ENCODE results near the gene IPMK.
"Not testable (repeated sequence)": the region's sequence is repeated elsewhere in the genome, so short reads cannot be mapped to it uniquely, and the experiment has no call there.

Gene IPMK

GRCh38 chr10:58256013-58256780 lies 11.5 kb downstream of the IPMK start:
- Mint-ChIP-seq H3K36me3 (ENCODE audit: low read depth) (peaks cover 43% of the 10 kb centered on the region), H3K9me3 (peaks cover 11% of the 10 kb centered on the region), H3K4me1 (peaks cover 45% of the 10 kb centered on the region)
- H3K27me3 Mint-ChIP-seq, H3K27ac Mint-ChIP-seq, ATAC-seq, H3K4me3 Mint-ChIP-seq, DNase-seq: not testable (repeated sequence)

- Mint-ChIP-seq H3K4me1 (peaks cover 34% of the 10 kb centered on the region), H3K27ac (no peak overlapping the region), H3K9me3 (peaks cover 11% of the 10 kb centered on the region), H3K27me3 (no peaks in the 10 kb centered on the region), H3K4me3 (no peak overlapping the region), H3K36me3 (ENCODE audit: low read depth) (peaks cover 43% of the 10 kb centered on the region)
- DNase-seq (no peak), ATAC-seq (no peak)
These were observed 13.1 kb downstream of the IPMK start for GRCh38 chr10:58254644-58255043.

DNA sequence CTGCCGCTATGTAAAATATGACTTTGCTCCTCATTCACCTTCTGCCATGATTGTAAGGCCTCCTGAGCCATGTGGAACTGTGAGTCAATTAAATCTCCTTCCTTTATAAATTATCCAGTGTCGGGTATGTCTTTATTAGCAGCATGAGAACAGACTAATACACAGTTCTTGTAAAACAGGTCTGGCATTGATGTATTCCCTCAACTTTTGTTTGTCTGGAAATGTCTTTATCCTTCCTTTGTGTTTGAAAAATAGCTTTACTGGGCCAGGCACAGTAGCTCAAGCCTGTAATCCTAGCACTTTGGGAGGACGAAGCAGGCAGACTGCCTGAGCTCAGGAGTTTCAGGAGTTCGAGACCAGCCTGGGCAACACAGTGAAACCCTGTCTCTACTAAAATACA lies 14.5 kb downstream of the IPMK start:
- Mint-ChIP-seq H3K4me1 (peaks cover 34% of the 10 kb centered on the region), H3K9me3 (peaks cover 17% of the 10 kb centered on the region), H3K4me3 (no peak overlapping the region), H3K27me3 (no peaks in the 10 kb centered on the region), H3K36me3 (ENCODE audit: low read depth) (peaks cover 33% of the 10 kb centered on the region), H3K27ac (no peak overlapping the region)
- ATAC-seq (no peak), DNase-seq (no peak)

DNA sequence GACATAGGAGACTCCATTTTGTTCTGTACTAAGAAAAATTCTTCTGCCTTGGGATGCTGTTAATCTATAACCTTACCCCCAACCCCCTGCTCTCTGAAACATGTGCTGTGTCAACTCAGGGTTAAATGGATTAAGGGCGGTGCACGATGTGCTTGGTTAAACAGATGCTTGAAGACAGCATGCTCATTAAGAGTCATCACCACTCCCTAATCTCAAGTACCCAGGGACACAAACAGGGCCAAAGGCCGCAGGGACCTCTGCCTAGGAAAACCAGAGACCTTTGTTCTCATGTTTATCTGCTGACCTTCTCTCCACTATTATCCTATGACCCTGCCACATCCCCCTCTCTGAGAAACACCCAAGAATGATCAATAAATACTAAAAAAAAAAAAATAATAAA lies 23.0 kb downstream of the IPMK start:
- H3K4me1 Mint-ChIP-seq, result peaks cover 24% of the 10 kb centered on the region
- not testable (repeated sequence) for ATAC-seq, DNase-seq, H3K27ac Mint-ChIP-seq, H3K27me3 Mint-ChIP-seq, H3K4me3 Mint-ChIP-seq
- H3K36me3 Mint-ChIP-seq (ENCODE audit: low read depth), result peaks cover 26% of the 10 kb centered on the region
- H3K9me3 Mint-ChIP-seq, result peaks cover 19% of the 10 kb centered on the region

DNA sequence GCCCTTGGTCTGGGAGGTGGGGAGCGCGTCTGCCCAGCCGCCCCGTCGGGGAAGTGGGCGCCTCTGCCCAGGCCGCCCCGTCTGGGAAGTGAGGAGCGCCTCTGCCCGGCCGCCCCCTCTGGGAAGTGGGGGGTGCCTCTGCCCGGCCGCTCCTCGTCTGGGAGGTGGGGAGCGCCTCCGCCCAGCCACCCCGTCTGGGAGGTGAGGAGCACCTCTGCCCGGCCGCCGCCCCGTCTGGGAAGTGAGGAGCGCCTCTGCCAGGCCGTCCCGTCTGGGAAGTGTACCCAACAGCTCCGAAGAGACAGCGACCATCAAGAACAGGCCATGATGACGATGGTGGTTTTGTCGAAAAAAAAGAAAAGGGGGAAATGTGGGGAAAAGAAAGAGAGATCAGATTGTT lies 23.5 kb downstream of the IPMK start:
- not testable (repeated sequence) for H3K27me3 Mint-ChIP-seq
- peaks cover 28% of the 10 kb centered on the region for H3K4me1 Mint-ChIP-seq

DNA sequence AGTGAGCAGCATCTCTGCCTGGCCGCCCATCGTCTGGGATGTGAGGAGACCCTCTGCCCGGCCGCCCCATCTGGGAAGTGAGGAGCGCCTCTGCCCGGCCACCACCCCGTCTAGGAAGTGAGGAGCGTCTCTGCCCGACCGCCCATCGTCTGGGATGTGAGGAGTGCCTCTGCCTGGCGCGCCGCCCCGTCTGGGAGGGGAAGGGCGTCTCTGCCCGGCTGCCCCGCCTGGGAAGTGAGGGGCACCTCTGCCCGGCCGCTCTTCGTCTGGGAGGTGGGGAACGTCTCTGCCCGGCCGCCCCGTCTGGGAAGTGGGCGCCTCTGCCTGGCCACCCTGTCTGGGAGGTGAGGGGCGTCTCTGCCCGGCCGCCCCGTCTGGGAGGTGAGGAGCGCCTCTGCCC lies 23.9 kb downstream of the IPMK start:
- not testable (repeated sequence) for H3K27ac Mint-ChIP-seq, ATAC-seq, H3K4me3 Mint-ChIP-seq, DNase-seq, H3K27me3 Mint-ChIP-seq
- Mint-ChIP-seq H3K36me3 (ENCODE audit: low read depth) (peaks cover 26% of the 10 kb centered on the region), H3K4me1 (peaks cover 30% of the 10 kb centered on the region), H3K9me3 (peaks cover 18% of the 10 kb centered on the region)

More for the DNA sequence above, 23.5 kb downstream of the IPMK start:
- DNase-seq, H3K27ac Mint-ChIP-seq, H3K4me3 Mint-ChIP-seq, ATAC-seq: not testable (repeated sequence)
- Mint-ChIP-seq H3K9me3 (peaks cover 19% of the 10 kb centered on the region), H3K36me3 (ENCODE audit: low read depth) (peaks cover 26% of the 10 kb centered on the region)

DNA sequence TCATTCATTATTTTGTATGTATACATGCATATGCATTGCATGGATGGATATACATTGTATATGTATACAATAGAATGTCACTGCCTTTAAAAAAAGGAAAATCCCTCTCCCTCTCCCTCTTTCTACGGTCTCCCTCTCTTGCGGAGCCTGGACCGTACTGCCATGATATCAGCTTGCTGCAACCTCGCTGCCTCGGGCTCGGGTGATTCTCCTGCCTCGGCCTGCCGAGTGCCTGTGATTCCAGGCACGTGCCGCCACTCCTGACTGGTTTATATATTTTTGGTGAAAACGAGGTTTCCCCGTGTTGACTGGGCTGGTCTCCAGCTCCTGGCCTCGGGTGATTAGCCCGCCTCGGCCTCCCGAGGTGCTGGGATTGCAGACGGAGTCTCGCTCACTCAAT lies 24.4 kb downstream of the IPMK start:
- Mint-ChIP-seq H3K4me3 (no peak overlapping the region), H3K27me3 (no peaks in the 10 kb centered on the region), H3K4me1 (peaks cover 30% of the 10 kb centered on the region), H3K36me3 (ENCODE audit: low read depth) (peaks cover 26% of the 10 kb centered on the region), H3K27ac (no peak overlapping the region), H3K9me3 (peaks cover 13% of the 10 kb centered on the region)
- ATAC-seq, result no peak
- no peak for DNase-seq

- Mint-ChIP-seq H3K4me1 (peaks cover 45% of the 10 kb centered on the region), H3K4me3 (no peak overlapping the region), H3K36me3 (ENCODE audit: low read depth) (peaks cover 33% of the 10 kb centered on the region)
These were observed 26.3 kb downstream of the IPMK start for GRCh38 chr10:58241346-58241745.

GRCh38 chr10:58240531-58240930 lies 27.2 kb downstream of the IPMK start:
- Mint-ChIP-seq H3K36me3 (ENCODE audit: low read depth) (peaks cover 34% of the 10 kb centered on the region), H3K4me1 (peaks cover 45% of the 10 kb centered on the region), H3K27ac (no peak overlapping the region), H3K27me3 (no peaks in the 10 kb centered on the region), H3K4me3 (no peak overlapping the region), H3K9me3 (peaks cover 9% of the 10 kb centered on the region)
- ATAC-seq (no peak), DNase-seq (no peak)

More at GRCh38 chr10:58241346-58241745, 26.3 kb downstream of the IPMK start:
- peaks cover 12% of the 10 kb centered on the region for H3K9me3 Mint-ChIP-seq
- DNase-seq (no peak), ATAC-seq (no peak)
- no peaks in the 10 kb centered on the region for H3K27me3 Mint-ChIP-seq
- no peak overlapping the region for H3K27ac Mint-ChIP-seq

DNA sequence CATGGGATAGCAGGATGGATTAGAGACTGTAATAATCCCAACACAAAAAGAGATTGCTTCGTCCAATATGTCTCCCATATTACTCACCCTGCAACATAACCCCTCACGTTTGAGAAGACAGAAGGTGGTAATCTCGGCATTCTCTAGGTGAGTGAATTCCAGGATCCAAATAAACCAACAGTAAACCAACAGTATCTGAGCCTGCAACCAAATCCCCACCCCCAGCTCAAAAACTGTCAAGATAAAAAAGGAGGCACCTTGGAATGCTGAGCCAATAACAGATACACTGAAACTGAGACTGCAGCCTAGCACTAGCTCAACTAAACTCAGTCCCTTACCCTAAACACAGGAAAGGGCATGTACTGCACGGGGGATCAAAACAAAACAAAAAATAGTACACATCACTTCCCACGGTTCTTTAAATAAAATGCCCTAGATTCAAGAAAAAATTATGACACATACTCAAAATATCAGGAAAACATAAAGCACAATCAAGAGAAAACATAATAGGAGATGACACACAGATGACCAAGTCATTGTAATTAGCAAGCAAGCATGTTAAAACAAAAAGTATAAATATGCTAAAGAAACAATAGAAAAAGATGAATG lies 28.0 kb downstream of the IPMK start:
- no peak for ATAC-seq
- Mint-ChIP-seq H3K36me3 (ENCODE audit: low read depth) (peaks cover 40% of the 10 kb centered on the region), H3K27me3 (no peaks in the 10 kb centered on the region), H3K9me3 (peaks cover 16% of the 10 kb centered on the region), H3K4me3 (no peak overlapping the region), H3K27ac (peak overlapping the region; percentile 29), H3K4me1 (peaks cover 45% of the 10 kb centered on the region)
- DNase-seq, result no peak

- peaks cover 57% of the 10 kb centered on the region for H3K36me3 Mint-ChIP-seq (ENCODE audit: low read depth)
- peaks cover 8% of the 10 kb centered on the region for H3K9me3 Mint-ChIP-seq
- ATAC-seq (peak; percentile 76), DNase-seq (no peak)
- no peaks in the 10 kb centered on the region for H3K27me3 Mint-ChIP-seq
- peaks cover 49% of the 10 kb centered on the region for H3K4me1 Mint-ChIP-seq
- H3K4me3 Mint-ChIP-seq, result no peak overlapping the region
- H3K27ac Mint-ChIP-seq, result peak overlapping the region; percentile 77
These were observed 30.5 kb downstream of the IPMK start for GRCh38 chr10:58237014-58237834.

DNA sequence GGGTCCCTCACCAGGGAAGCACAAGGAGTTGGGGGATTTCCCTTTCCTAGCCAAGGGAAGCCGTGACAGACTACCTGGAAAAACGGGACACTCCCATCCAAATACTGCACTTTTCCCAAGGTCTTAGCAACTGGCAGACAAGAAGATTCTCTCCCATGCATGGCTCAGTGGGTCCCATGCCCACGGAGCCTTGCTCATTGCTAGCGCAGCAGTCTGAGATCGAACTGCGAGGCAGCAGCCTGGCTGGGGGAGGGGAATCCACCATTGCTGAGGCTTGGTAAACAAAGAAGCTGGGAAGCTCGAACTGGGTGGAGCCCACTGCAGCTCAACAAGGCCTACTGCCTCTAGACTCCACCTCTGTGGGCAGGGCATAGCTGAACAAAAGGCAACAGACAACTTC lies 37.8 kb downstream of the IPMK start:
- H3K9me3 Mint-ChIP-seq, H3K27me3 Mint-ChIP-seq, H3K4me3 Mint-ChIP-seq, DNase-seq, H3K27ac Mint-ChIP-seq, ATAC-seq, H3K4me1 Mint-ChIP-seq: not testable (repeated sequence)
- peaks cover 64% of the 10 kb centered on the region for H3K36me3 Mint-ChIP-seq (ENCODE audit: low read depth)

DNA sequence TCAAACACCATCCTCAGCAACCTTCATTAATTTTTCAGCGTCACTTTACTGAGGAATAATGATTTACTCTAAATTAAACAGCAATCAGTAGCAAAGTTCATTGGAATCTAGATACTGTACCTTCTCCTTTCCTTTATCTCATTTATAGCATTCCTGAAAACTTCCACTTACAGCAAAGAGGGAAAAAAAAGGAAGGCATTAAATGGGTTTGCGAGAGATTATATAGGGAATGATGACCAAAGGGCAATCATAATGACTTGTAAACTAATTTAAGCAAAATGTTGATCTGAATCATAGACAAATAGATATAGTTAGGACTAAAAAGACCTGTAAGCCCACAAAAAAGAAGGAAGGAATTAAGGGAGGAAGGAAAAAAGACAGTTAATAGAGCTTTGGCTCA lies 42.0 kb downstream of the IPMK start:
- Mint-ChIP-seq H3K27me3 (no peaks in the 10 kb centered on the region), H3K36me3 (ENCODE audit: low read depth) (peaks cover 39% of the 10 kb centered on the region), H3K4me3 (no peak overlapping the region), H3K4me1 (no peaks in the 10 kb centered on the region), H3K27ac (no peak overlapping the region), H3K9me3 (no peaks in the 10 kb centered on the region)
- no peak for DNase-seq
- ATAC-seq, result no peak

- Mint-ChIP-seq H3K4me3 (no peak overlapping the region), H3K4me1 (no peaks in the 10 kb centered on the region)
These were observed 46.8 kb downstream of the IPMK start for GRCh38 chr10:58220769-58221451.

More at GRCh38 chr10:58220769-58221451, 46.8 kb downstream of the IPMK start:
- Mint-ChIP-seq H3K27me3 (no peaks in the 10 kb centered on the region), H3K27ac (no peak overlapping the region), H3K9me3 (no peaks in the 10 kb centered on the region), H3K36me3 (ENCODE audit: low read depth) (peaks cover 21% of the 10 kb centered on the region)
- DNase-seq (no peak), ATAC-seq (no peak)

Data from activated naive CD8-positive, alpha-beta T cell treated with anti-CD3 and anti-CD28 coated beads, Interleukin-2, amount 50 U/mL, for 24 hours (primary cell).